Measurements from ENCODE around the gene PI4K2B.
"Not testable (repeated sequence)": the region's sequence is repeated elsewhere in the genome, so short reads cannot be mapped to it uniquely, and the experiment has no call there.

The PI4K2B gene

DNA sequence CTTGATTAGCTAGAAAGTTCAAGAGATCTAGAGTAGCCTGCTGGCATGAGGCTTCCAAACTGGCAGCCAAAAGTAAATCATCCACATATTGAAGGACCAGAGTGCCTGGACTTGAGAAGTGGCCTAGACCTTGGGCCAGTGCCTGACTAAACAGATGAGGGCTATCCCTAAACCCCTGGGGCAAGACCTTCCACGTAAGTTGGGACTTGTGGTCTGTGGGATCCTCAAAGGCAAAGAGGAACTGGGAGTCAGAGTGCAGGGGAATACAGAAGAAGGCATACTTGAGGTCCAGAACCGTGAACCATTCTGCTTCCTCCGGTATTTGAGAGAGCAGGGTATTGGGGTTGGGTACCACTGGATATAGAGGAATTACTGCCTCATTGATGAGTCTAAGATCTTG is 8.4 kb downstream of the PI4K2B start:
- not testable (repeated sequence) for DNase-seq (ENCODE audit: low read depth)

DNA sequence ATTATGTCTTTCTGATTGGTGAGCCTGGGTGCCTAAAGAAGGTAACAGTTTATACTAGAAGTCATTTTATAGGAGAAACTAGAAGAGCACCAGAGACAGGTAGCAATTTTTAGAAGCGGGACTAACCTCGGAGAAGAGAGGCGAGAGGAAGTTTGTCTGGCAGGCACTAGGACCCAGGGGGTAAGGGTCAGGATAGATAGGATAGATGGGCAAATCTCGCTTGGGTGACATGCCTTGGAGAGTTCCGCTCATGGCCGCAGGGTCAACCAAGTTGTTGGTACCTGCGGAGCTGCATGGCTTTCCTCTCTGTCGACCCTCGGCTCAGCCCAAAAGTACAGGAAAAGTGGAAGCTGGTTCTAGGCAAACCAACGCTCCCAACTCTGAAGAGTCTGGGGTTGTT is 11.3 kb downstream of the PI4K2B start:
- no peak for DNase-seq (ENCODE audit: low read depth)

DNA sequence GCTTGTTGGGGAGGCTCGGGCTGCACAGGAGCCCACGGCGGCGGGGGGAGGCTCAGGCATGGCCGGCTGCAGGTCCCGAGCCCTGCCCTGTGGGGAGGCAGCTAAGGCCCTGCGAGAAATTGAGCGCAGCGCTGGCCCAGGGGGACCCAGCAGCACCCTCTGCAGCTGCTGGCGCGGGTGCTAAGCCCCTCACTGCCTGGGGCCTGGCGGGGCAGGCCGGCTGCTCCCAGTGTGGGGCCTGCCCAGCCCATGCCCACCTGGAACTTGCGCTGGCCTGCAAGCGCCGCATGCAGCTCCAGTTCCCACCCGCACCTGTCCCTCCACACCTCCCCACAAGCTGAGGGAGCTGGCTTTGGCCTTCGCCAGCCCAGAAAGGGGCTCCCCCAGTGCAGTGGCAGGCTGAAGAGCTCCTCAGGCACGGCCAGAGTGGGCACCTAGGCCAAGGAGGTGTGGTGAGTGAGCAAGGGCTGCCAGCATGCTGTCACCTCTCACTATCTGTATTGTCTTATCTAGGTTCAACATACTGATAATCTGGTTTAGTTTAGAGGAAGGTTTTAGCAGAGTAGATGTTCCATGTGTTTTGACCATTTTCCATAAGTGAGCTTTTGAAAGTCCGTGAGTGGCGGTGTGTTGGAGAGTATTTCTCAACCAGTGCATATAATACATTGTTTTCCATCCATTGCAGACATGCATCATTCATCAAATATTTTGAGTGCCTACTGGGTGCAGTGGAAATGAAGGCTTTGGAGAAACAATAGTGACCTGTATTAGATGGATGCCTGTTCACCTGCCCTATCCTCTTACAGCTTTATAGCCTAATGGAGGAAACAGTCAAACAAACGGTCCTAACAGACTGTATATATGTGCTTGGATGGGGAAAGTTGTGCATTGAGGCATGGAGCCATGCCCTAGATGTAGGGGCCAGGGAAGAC is 13.1 kb downstream of the PI4K2B start:
- DNase-seq (ENCODE audit: low read depth), result no peak

GRCh38 chr4:25248875-25249274 is 15.0 kb downstream of the PI4K2B start:
- DNase-seq (ENCODE audit: low read depth), result not testable (repeated sequence)

GRCh38 chr4:25249494-25249893 is 15.7 kb downstream of the PI4K2B start:
- not testable (repeated sequence) for DNase-seq (ENCODE audit: low read depth)

DNA sequence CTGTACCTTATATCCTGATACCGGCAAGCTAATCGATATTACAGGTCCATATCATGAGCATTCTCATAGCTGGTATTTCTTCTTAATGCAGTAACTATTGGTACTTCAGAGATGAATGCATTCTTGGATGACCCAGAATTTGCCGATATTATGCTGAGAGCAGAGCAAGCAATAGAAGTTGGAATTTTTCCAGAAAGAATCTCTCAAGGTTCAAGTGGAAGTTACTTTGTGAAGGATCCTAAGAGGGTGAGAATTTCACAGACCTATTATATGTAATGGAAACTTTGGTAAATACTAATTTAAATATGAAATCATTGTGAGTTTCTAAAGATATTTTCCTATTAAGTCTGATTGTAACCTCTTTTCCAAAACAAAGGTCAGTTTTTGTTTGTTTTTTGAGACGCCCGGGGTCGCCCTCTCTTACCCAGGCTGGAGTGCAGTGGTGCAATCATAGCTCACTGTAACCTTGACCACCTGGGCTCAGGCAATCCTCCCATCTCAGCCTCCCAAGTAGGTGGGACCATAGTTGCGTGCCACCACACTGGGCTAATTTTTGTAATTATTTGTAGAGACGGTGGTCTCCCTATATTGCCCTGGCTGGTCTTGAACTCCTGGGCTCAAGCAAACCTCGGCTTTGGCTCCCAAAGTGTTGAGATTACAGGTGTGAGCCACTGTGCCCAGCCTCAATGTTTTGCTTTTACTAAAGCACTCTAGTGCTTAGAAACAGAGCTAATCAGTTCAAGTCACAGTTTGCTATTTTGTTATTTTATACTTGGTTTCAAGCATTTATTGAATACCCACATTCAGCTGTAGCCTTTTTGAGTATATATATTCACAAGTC is 18.6 kb downstream of the PI4K2B start:
- DNase-seq (ENCODE audit: low read depth), result no peak

GRCh38 chr4:25253071-25253445 is 19.2 kb downstream of the PI4K2B start:
- no peak for DNase-seq (ENCODE audit: low read depth)

GRCh38 chr4:25253786-25254185 is 20.0 kb downstream of the PI4K2B start:
- not testable (repeated sequence) for DNase-seq (ENCODE audit: low read depth)

DNA sequence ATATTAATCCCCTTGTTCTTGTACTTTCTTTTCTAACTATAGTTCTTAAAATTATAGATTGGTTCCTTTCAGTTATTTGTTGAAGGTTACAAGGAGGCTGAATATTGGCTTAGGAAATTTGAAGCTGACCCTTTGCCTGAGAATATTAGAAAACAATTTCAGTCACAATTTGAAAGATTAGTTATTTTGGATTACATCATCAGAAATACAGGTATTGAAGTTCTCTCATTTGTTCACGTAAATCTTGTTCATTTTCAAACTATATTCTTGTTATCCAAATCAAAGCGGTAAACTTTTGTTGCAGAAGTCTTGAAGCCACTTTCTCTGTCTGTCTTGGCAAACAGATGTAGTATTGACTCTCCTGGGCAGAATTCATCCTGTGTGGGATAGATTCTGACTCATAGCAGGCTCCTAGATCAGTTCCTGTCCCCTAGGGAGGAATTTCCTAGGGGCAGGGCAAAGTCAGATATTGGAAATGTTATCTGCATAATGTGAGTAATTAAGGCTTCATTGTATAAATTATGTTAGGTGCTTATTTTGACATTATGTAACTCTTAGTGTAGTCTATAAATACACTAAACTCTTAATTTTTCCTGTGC is 25.2 kb downstream of the PI4K2B start:
- DNase-seq (ENCODE audit: low read depth), result peak; percentile 23

GRCh38 chr4:25271866-25272265 is 38.0 kb downstream of the PI4K2B start:
- DNase-seq (ENCODE audit: low read depth), result no peak

- no peak for DNase-seq (ENCODE audit: low read depth)
Measured at GRCh38 chr4:25280210-25280609, 46.4 kb downstream of the PI4K2B start.

- no peak for DNase-seq (ENCODE audit: low read depth)
Measured at GRCh38 chr4:25283948-25284347, 50.1 kb downstream of the PI4K2B start.

- no peak for DNase-seq (ENCODE audit: low read depth)
Measured at GRCh38 chr4:25284466-25284865, 50.6 kb downstream of the PI4K2B start.

DNA sequence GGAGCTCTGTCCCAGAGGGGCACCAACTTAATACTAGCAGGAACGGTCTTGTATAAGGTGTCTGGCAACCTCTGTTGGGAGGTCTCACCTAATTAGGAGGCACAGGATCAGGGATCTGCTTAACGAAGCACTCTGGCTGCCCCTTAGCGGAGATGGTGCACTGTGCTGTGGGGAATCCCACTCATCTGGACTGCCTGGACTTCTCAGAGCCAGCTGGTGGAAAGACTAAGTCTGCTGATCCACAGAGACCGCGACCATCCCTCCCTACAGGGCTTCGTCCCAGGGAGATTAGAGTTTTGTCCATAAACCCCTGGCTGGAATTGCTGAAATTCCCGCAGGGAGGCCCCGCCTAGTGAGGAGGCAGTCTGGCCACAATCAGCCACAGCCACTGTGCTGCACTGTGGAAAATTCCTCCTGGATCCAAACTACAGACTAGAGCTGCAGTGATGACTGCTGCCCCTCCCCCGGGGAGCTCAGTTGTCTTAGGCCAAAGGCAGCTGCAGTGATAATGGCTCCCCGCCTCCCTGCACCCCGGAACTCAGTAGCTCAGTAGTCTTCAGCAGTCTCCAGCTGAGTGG is 56.7 kb downstream of the PI4K2B start:
- DNase-seq (ENCODE audit: low read depth), result no peak

- DNase-seq (ENCODE audit: low read depth), result no peak
Measured at GRCh38 chr4:25291158-25291733, 57.4 kb downstream of the PI4K2B start.

DNA sequence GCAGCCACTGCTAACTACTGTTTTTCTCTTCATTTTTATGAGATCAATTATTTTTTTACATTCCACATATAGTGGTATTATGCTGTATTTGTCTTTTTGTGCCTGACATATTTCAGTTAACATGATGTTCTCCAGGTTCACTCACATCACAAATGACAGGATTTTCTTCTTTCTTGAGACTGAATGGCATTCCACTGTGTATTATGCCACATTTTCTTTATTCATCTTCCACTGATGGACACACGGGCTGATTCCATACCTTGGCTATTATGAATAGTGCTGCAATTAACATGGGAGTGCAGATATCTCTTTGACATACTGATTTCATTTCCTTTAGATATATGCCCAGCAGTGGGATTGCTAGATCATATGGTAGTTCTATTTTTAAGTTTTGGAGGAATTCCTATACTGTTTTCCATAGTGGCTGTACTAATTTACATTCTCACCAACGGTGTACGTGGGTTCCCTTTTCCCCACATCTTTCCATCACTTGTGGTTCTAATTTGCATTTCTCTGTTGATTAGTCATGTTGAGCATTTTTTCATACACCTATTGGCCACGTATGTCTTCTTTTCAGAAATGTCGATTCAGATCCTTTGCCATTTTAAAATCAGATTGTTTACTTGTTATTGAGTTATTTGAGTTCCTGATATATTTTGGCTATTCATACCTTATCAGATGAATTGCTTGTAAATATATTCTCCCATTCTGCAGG is 63.9 kb downstream of the PI4K2B start:
- no peak for DNase-seq (ENCODE audit: low read depth)

GRCh38 chr4:25299476-25300203 is 65.8 kb downstream of the PI4K2B start:
- DNase-seq (ENCODE audit: low read depth), result no peak

GRCh38 chr4:25301471-25301870 is 67.6 kb downstream of the PI4K2B start:
- no peak for DNase-seq (ENCODE audit: low read depth)

DNA sequence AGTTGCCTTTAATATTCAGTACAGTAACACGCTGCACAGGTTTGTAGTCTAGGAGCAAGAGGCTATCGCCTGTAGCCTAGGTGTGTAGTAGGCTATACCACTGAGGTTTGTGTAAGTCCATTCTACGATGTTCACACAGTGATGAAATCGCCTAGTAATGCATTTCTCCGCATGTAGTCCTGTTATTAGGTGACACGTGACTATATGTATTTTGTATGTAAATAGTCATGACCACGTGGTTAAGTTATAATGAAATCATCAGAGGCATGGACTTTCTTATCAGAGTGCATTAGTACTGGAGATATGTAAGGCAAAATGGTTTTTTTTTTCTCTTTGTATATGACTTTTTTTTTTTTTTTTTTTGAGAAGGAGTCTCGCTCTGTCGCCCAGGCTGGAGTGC is 68.8 kb downstream of the PI4K2B start:
- DNase-seq (ENCODE audit: low read depth), result no peak

DNA sequence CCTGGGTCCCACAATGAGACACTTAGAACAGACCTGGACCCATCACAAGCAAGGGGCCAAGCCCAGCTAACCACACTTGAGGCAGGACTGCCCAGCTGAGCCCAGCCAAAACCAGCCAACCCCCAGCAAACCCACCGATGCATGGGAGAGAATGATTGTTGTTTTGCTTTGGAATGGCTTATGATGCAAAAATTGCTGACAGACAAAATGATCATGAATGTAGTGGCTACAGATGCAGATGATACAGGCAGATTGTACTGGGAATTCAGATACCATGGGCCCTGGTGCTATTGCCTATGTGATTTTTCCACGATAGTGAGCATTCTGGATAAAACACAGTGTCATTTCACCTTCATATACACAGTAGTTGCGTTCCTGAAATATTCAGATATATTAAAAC is 69.7 kb downstream of the PI4K2B start:
- DNase-seq (ENCODE audit: low read depth), result no peak

Measured in HS-5 (cell line).